OCI-LY3 (cell line): ENCODE results near the gene PURB.

ENCODE experiments used
- H2AFZ ChIP-seq: fragments of 200-600, 300-600 bp; shearing (Covaris generic); 2 replicates; pipeline ENCODE4 v1.6.0; 2014; ENCODE audit warnings: antibody characterized with exemption, low read depth, low read length
- H3K27ac ChIP-seq: fragments of 200-600, 300-600 bp; sonication (generic); 2 replicates; pipeline ENCODE4 v1.5.1; 2014; ENCODE audit warnings: mild to moderate bottlenecking, low read length, moderate library complexity, mixed read lengths
- H3K27me3 ChIP-seq: fragments of 200-600, 300-600 bp; sonication (generic); 2 replicates; pipeline ENCODE4 v1.6.1; 2014; ENCODE audit warnings: low read depth, low read length, mixed read lengths
- H3K36me3 ChIP-seq: fragments of 200-600, 300-600 bp; sonication (generic); replicated peaks from 2 replicates; pipeline ENCODE3; 2014; ENCODE audit warnings: low read depth, low read length, mixed read lengths
- H3K4me1 ChIP-seq: fragments of 300-600, 200-600 bp; sonication (generic); 2 replicates; pipeline ENCODE4 v1.6.1; 2014; ENCODE audit warnings: low read length, mixed read lengths
- H3K4me2 ChIP-seq: fragments of 200-600, 300-600 bp; sonication (generic); 2 replicates; pipeline ENCODE4 v1.6.1; 2014; ENCODE audit warnings: low read length, mixed read lengths
- H3K4me3 ChIP-seq: fragments of 300-600, 200-600 bp; sonication (generic); 2 replicates; pipeline ENCODE4 v1.5.1; 2014; ENCODE audit warnings: antibody characterized with exemption, mild to moderate bottlenecking, low read length, moderate library complexity
- H3K79me2 ChIP-seq: fragments of 300-600, 200-600 bp; shearing (Covaris generic); 2 replicates; pipeline ENCODE4 v1.6.1; 2014; ENCODE audit warnings: mild to moderate bottlenecking, low read length, mixed read lengths
- H3K9ac ChIP-seq: fragments of 300-600, 200-600 bp; shearing (Covaris generic); 2 replicates; pipeline ENCODE4 v1.6.0; 2014; ENCODE audit warnings: mild to moderate bottlenecking, low read length, moderate library complexity
- H3K9me3 ChIP-seq: fragments of 200-600, 300-600 bp; shearing (Covaris generic); 2 replicates; pipeline ENCODE4 v1.6.1; 2014; ENCODE audit warnings: low read length, mixed read lengths; ENCODE audit not compliant: insufficient read depth
- H4K20me1 ChIP-seq: fragments of 200-600, 300-600 bp; sonication (generic); 2 replicates; pipeline ENCODE4 v1.6.1; 2016; ENCODE audit warnings: low read length, mixed read lengths; ENCODE audit not compliant: insufficient read depth
- CTCF ChIP-seq: fragments of 200-600, 300-600 bp; sonication (generic); IDR thresholded peaks from 2 replicates; pipeline ENCODE4 v1.5.1; 2014; ENCODE audit warnings: antibody characterized with exemption, low read length, low read depth
- EZH2phosphoT487 ChIP-seq: fragments of 200-600 bp; shearing (Covaris generic); IDR thresholded peaks from 2 replicates; pipeline ENCODE4 v1.6.1; 2018; ENCODE audit warnings: antibody characterized with exemption, mixed run types, low read depth

The PURB gene

GRCh38 chr7:44917465-44917864 lies 32.1 kb upstream of the PURB start:
- no peak overlapping the region for H3K4me2 ChIP-seq
- H3K27me3 ChIP-seq: 0 out of 2 replicates have a peak, but pooled peaks cover 6% of the 10 kb centered on the region
- H3K9ac ChIP-seq: no peak overlapping the region
- no peak overlapping the region for H2AFZ ChIP-seq
- H3K4me3 ChIP-seq: no peak overlapping the region
- H4K20me1 ChIP-seq: no peaks in the 10 kb centered on the region
- H3K4me1 ChIP-seq: peaks cover 8% of the 10 kb centered on the region
- no peaks in the 10 kb centered on the region for H3K36me3 ChIP-seq
- TF ChIP-seq EZH2phosphoT487 (no peak), CTCF (no peak)
- H3K27ac ChIP-seq: no peak overlapping the region
- no peaks in the 10 kb centered on the region for H3K9me3 ChIP-seq
- H3K79me2 ChIP-seq: no peaks in the 10 kb centered on the region

- H3K27ac ChIP-seq: no peak overlapping the region
- 0 out of 2 replicates have a peak, but pooled peaks cover 6% of the 10 kb centered on the region for H3K27me3 ChIP-seq
- H3K9ac ChIP-seq: no peak overlapping the region
- H3K4me3 ChIP-seq: 0 out of 2 replicates have a peak overlapping the region, but pooled peaks have one; percentile 25
- H3K4me2 ChIP-seq: peak overlapping the region; percentile 40
- H3K79me2 ChIP-seq: no peaks in the 10 kb centered on the region
- no peak for TF ChIP-seq CTCF
- TF ChIP-seq EZH2phosphoT487: no peak
- no peaks in the 10 kb centered on the region for H3K9me3 ChIP-seq
- no peaks in the 10 kb centered on the region for H3K36me3 ChIP-seq
- peaks cover 8% of the 10 kb centered on the region for H3K4me1 ChIP-seq
- no peaks in the 10 kb centered on the region for H4K20me1 ChIP-seq
- peak overlapping the region; percentile 31; the same call in 1 of the 2 replicates for H2AFZ ChIP-seq
Observed at GRCh38 chr7:44914992-44915607, 29.8 kb upstream of the PURB start.

- no peaks in the 10 kb centered on the region for H3K9me3 ChIP-seq
- no peak overlapping the region for H3K4me2 ChIP-seq
- no peak overlapping the region for H3K4me3 ChIP-seq
- peaks cover 8% of the 10 kb centered on the region for H3K4me1 ChIP-seq
- TF ChIP-seq EZH2phosphoT487 (no peak), CTCF (no peak)
- H3K36me3 ChIP-seq: no peaks in the 10 kb centered on the region
- H4K20me1 ChIP-seq: no peaks in the 10 kb centered on the region
- no peaks in the 10 kb centered on the region for H3K27me3 ChIP-seq
- peak overlapping the region; percentile 68; the same call in 1 of the 2 replicates for H2AFZ ChIP-seq
- H3K27ac ChIP-seq: no peak overlapping the region
- no peak overlapping the region for H3K9ac ChIP-seq
- H3K79me2 ChIP-seq: no peaks in the 10 kb centered on the region
Observed at GRCh38 chr7:44912775-44913347, 27.5 kb upstream of the PURB start.

- Histone ChIP-seq H3K27ac (no peak overlapping the region), H4K20me1 (no peaks in the 10 kb centered on the region), H3K9me3 (no peaks in the 10 kb centered on the region), H3K79me2 (no peaks in the 10 kb centered on the region), H3K4me3 (no peak overlapping the region), H2AFZ (no peak overlapping the region), H3K9ac (no peak overlapping the region), H3K4me1 (peaks cover 8% of the 10 kb centered on the region), H3K36me3 (no peaks in the 10 kb centered on the region), H3K27me3 (no peaks in the 10 kb centered on the region), H3K4me2 (no peak overlapping the region)
- no peak for TF ChIP-seq CTCF
- no peak for TF ChIP-seq EZH2phosphoT487
Observed at GRCh38 chr7:44911911-44912310, 26.6 kb upstream of the PURB start.
